Measurements from ENCODE around the gene MRPL37.
"Not testable (repeated sequence)": the region's sequence is repeated elsewhere in the genome, so short reads cannot be mapped to it uniquely, and the experiment has no call there.

The MRPL37 gene

DNA sequence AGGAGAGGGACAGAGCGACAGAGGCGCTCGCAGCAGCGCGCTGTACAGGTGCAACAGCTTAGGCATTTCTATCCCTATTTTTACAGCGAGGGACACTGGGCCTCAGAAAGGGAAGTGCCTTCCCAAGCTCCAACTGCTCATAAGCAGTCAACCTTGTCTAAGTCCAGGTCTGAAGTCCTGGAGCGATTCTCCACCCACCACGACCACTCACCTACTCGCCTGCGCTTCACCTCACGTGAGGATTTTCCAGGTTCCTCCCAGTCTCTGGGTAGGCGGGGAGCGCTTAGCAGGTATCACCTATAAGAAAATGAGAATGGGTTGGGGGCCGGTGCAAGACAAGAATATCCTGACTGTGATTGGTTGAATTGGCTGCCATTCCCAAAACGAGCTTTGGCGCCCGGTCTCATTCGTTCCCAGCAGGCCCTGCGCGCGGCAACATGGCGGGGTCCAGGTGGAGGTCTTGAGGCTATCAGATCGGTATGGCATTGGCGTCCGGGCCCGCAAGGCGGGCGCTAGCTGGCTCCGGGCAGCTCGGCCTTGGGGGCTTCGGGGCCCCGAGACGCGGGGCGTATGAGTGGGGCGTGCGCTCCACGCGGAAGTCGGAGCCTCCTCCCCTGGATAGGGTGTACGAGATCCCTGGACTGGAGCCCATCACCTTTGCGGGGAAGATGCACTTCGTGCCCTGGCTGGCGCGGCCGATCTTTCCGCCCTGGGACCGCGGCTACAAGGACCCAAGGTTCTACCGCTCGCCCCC is at the start of gene MRPL37, which contains the start of gene CYB5RL:
Gene MRPL37 (plus strand): TSS at position 403 of the 754 bp plus-strand sequence. CDS start 77 bp downstream, at position 480.
Gene CYB5RL (minus strand): TSS at position 266 of the 754 bp plus-strand sequence. CDS start 4,414 bp downstream, outside the sequence.
- peak; percentile 88 for FAIRE-seq

DNA sequence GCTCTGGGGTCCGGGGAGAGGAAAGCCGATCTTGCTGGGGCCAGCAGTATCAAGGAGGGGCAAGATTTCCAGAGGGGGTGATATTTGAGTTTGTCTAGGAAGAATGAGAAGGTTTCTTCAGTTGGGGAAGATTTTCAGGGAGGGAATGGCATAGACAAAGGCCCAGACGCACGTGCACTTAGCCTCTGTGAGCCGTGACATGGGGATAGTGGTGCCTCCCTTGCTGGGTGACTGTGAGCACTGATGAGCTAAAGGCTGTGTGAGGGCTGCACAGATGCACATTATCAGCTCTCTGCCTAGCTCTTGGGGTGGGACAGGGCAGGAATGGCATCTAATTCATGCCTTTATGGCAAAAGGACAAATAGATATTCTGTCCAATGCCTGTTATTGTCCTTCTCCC is 49.0 kb upstream of the MRPL37 start:
- FAIRE-seq = no peak

DNA sequence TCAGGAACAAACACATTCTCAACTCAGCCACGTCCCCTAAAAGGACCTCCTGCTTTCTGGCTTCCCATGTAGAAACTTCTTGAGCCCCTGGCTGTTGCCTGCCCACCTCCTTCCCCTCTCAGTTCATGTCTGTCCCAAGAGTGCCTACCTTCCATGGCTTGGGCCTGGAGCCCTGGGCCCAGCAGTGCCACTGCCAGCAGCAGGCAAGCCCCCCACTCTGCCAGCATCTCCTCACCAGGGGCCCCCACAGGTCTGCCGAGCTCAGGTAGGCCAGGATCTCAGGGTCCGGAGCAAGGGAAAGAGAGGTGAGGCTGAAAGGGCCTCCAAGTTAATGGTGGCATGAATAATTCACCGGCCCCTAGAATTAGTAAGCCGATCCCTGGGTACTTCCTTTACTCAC is 47.3 kb upstream of the MRPL37 start, which contains the start of gene CDCP2:
Gene CDCP2 (minus strand): TSS at position 305 of the 400 bp plus-strand sequence. CDS start 78 bp downstream, at position 227.
- FAIRE-seq = no peak

DNA sequence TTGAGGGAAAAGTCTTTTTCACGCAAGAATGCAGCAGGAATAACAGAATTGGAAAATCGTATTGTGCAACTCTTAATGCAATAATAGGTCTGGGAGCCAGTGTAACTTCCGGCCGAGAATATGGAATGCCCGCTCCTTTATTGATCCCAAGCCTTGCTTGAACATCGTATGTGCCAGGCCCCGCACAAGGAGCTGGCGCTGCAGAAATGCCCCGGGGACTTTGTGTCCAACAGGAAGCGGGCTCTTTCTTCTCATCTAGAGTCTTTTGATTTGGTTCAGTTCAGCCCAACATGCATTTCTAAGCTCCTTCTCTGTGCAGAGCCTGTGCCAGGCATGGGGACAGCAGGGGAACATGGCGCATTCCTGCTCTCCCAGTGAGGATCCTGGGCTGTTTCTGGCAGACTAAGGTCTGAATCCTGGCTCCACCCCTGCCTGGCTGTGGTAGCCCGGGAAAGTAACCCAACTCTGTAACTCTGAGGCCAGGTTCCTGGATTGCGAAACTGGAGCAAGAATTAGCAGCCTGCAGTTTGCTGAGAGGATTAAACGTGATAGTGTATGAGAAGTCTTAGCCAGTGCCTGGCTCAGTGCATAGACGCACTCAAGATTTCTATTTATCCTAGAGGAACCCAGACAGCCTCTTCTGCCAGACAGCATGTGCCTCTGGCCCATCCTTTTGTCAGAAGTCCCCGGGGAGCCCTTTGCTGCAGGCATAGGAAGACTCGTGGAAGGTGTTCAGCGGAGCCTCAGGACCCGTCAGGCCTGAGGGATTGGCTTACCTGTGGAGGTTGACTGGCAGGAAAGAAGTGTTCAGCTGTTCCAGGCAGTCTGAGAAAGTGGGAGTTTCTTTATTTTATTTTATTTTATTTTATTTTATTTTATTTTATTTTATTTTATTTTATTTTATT is 46.2 kb upstream of the MRPL37 start:
- no peak for FAIRE-seq

DNA sequence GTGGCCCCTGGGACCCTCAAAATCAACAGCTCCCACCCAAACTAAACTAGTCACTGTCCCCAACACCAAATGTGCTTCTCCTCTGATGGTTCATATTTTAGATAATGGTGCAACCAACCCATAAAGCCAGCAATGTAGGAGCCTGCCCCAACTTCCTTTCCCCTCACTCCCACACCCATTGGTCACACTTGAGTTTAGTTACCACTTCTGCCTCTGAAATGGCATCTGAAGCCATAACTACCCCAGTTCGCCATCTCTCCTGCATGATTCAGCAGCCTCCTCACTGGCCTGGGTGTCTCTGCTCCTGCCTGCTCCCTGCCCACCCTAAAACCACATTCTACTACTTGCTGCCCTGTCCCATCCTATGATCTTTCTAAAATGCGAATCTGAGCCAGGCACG is 43.8 kb upstream of the MRPL37 start:
- FAIRE-seq = no peak

- FAIRE-seq = no peak
Measured at GRCh38 chr1:54156986-54157385, 43.0 kb upstream of the MRPL37 start.

DNA sequence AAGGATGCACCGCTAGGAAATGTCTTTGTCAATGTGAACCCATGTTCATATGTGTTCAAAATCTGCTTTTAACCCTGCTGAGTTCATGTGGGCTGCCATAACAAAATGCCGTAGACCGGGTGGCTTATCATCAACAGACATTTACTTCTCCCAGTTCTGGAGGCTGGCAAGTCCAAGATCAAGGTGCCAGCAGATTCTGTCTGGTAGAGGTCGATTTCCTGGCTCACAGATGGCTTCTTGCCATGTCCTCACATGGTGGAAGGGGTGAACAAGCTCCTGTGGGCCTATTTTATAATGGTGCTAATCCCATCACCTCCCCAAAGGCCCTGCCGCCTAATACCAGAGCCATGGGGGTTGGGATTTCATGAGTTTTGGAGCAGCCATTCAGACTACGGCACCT is 42.6 kb upstream of the MRPL37 start:
- FAIRE-seq = no peak

GRCh38 chr1:54158071-54158470 is 41.9 kb upstream of the MRPL37 start:
- FAIRE-seq = no peak

DNA sequence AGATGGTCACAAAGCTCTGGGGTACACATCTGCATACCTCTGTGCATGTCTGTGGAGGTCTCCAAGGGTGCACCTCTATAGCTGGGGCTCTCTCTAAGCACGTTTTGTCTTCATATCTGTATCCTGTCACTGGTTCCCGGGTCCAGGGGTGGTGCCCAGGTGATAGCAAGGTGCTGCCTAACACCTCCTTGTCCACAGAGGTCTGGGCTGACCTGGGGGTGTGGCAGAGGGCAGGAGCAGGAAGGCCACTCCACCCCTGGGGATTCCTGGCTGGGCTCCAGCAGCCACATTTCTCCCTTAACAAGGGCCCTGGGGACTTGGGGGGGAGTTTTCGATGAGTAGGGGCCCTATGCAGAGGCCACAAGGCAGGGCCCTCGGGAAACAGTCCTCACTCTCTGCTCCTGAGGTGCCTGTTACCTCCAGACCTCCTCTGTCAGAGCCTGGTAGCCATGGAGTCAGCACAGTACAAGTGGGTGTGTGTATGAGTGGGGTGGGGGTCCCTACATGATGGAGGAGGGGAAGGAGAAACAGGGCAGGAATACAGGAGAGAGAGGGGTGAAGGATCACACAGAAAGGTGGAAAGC is 40.1 kb upstream of the MRPL37 start:
- FAIRE-seq = no peak

DNA sequence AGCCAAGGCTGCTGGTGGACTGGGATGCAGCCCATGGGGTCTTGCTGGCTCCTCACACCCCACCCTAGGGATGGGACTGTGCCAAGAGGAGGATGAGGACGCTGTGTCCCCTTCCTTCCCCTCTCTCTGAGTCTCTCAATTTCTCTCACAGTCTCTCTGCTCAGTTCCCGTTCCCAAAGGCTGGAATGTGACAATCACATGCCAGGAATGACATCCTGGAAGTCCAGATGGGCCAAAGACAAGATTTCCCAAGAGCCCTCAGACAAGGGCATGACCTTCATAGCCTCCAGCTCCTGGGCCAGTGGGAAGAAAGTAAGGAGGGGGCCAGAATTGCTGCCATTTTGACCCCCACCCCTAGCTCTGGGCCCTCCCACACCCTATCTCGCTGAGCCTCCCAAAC is 39.6 kb upstream of the MRPL37 start:
- FAIRE-seq = no peak

DNA sequence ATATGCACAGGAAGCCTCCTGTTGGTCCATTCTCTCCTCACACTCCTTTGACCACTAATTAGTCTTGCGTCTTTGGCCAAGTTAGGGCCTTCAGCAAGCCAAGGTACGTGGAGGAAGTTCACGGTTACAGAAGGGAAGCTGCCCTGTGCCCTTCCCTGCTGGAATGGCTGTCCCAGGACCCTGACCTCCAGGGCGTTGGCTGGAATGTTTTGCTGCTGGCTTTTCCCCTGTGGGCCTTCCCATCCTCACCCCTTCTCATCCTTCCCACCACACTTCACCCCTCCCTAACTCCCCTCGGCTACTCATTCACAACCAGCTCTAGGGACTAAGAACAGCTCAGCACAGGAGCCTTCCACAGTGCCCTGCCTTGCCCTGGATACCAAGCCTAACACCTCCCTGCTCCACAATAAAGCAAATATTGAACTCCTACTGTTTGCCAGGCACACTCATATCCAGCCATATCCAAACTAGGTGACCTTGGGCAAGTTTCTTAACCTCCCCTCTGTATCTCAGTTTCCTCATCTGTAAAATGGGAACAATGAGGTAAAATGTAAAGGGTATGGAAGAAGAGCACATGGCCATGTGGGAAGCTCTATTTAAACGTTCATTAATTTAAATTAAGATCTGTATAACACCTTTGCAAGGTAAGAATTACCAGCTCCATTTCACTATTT is 38.3 kb upstream of the MRPL37 start:
- FAIRE-seq = no peak

GRCh38 chr1:54163051-54163450 is 36.9 kb upstream of the MRPL37 start:
- FAIRE-seq = no peak

GRCh38 chr1:54163573-54163972 is 36.4 kb upstream of the MRPL37 start:
- no peak for FAIRE-seq

DNA sequence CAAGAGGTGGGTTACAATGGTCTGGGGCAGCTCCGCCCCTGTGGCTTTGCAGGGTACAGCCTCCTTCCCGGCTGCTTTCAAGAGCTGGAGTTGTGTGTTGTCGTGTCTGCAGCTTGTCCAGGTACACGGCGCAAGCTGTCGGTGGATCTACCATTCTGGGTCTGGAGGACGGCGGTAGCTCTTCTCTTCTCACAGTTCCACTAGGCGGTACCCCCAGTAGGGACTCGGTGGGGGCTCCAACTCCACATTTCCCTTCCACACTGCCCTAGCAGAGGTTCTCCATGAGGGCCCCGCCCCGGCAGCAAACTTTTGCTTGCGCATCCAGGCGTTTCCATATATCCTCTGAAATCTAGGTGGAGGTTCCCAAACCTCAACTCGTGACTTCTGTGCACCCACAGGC is 34.8 kb upstream of the MRPL37 start:
- no peak for FAIRE-seq

GRCh38 chr1:54166357-54166756 is 33.6 kb upstream of the MRPL37 start:
- not testable (repeated sequence) for FAIRE-seq

- no peak for FAIRE-seq
Measured at GRCh38 chr1:54167422-54168139, 32.4 kb upstream of the MRPL37 start.

GRCh38 chr1:54168206-54168965 is 31.6 kb upstream of the MRPL37 start:
- no peak for FAIRE-seq

DNA sequence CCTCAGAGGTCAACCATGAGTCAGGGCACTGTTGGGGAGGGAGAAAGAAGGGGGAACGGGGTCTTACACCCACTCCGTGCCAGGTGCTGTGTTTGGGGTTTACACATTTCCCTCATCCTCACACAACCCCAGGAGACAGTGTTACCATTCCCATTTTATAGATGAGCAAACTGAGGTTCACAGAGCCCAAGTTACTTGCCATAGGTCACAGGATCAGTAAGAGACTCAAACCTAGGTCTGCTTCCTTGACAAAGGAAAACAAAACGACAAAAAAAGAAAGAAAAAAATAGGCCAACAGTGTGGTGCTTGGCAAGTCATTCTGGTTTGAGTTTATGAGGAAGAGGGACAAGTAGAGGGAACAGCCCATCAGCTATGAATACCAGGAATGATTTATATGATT is 30.9 kb upstream of the MRPL37 start:
- FAIRE-seq = no peak

- no peak for FAIRE-seq
Measured at GRCh38 chr1:54171016-54171415, 29.0 kb upstream of the MRPL37 start.

- FAIRE-seq = no peak
Measured at GRCh38 chr1:54171606-54172005, 28.4 kb upstream of the MRPL37 start.
